Panc1 (cell line): ENCODE results near the gene SPTLC2. TPM values are rescaled to one million over a fixed set of nuclear protein-coding genes. Genes with fewer than 3 reads are reported as not detected.

ENCODE experiments used
- ATAC-seq: fragments of 200-7000 bp; cut with Tn5 transposase; 2 replicates; pipeline ENCODE4 v1.9.1; 2020; ENCODE audit warnings: mild to moderate bottlenecking, moderate library complexity
- BruUV-seq: library from RNA; stranded (reverse); fragments of 400-500 nt; replicated peaks from 2 replicates; lab custom pipeline; 2021; lab: Mats Ljungman, UMichigan
- CTCF ChIA-PET: fragments of 300-600 bp; sonication (Branson Sonifier 250); formaldehyde crosslinking; loops from one replicate; lab custom pipeline; 2022; ENCODE audit warnings: antibody characterized with exemption; lab: Charles Lee
- POLR2A ChIA-PET: fragments of 300-600 bp; sonication (Branson Sonifier 250); formaldehyde crosslinking; loops from one replicate; lab custom pipeline; 2022; ENCODE audit warnings: antibody characterized with exemption; lab: Charles Lee
- DNase-seq: peaks from one replicate; pipeline ENCODE4 v3.0.0-alpha.2; 2010; ENCODE audit warnings: low read depth, low spot score
- H3K27ac ChIP-seq: 2 replicates; pipeline ENCODE4 v1.5.1; 2011; ENCODE audit warnings: mild to moderate bottlenecking, low read length, inconsistent platforms
- H3K27me3 ChIP-seq: fragments of 200-500 bp; sonication (Bioruptor generic); 2 replicates; pipeline ENCODE4 v1.6.0; 2014; ENCODE audit warnings: low read length, inconsistent platforms; ENCODE audit not compliant: control insufficient read depth, insufficient read depth
- H3K36me3 ChIP-seq: fragments of 200-500 bp; sonication (Bioruptor generic); 2 replicates; pipeline ENCODE4 v1.5.1; 2014; ENCODE audit warnings: inconsistent platforms, mild to moderate bottlenecking, low read length, moderate library complexity; ENCODE audit not compliant: control insufficient read depth, insufficient read depth
- H3K4me1 ChIP-seq: 2 replicates; pipeline ENCODE4 v1.5.1; 2011; ENCODE audit warnings: inconsistent platforms, mild to moderate bottlenecking, low read length, moderate library complexity; ENCODE audit not compliant: control insufficient read depth, insufficient read depth
- H3K4me3 ChIP-seq, 2 experiments: 2 replicates each; pipeline ENCODE4 v1.5.1; 2011 to 2012; ENCODE audit warnings: low read depth in 2 of 2, low read length in 2 of 2, mild to moderate bottlenecking in 2 of 2, inconsistent platforms in 1 of 2, moderate library complexity in 1 of 2
- H3K9me3 ChIP-seq: fragments of 200-500 bp; sonication (Bioruptor generic); 2 replicates; pipeline ENCODE4 v1.5.1; 2014; ENCODE audit warnings: low read depth, mild to moderate bottlenecking, inconsistent platforms, low read length, moderate library complexity; ENCODE audit not compliant: control insufficient read depth, insufficient read depth
- CTCF ChIP-seq: fragments of 450-650 bp; IDR thresholded peaks from 2 replicates; pipeline ENCODE4 v1.5.1; 2017; ENCODE audit warnings: mild to moderate bottlenecking
- POLR2AphosphoS5 ChIP-seq: IDR thresholded peaks from 2 replicates; pipeline ENCODE4 v1.6.1; 2012; ENCODE audit warnings: mild to moderate bottlenecking, low read depth, low read length, moderate library complexity
- REST ChIP-seq, 2 experiments: IDR thresholded peaks; 2 replicates each; pipeline ENCODE4 v1.6.1; 2011 to 2012; ENCODE audit warnings: low read depth in 2 of 2, control low read depth in 1 of 2, low read length in 1 of 2, mild to moderate bottlenecking in 1 of 2, moderate library complexity in 1 of 2; ENCODE audit not compliant: insufficient read depth in 1 of 2
- SIN3A ChIP-seq: IDR thresholded peaks from 2 replicates; pipeline ENCODE4 v1.6.1; 2012; ENCODE audit warnings: low read depth, mild to moderate bottlenecking, low read length, moderate library complexity, borderline replicate concordance; ENCODE audit not compliant: insufficient read depth
- TCF7L2 ChIP-seq: IDR thresholded peaks from 2 replicates; pipeline ENCODE4 v1.6.1; 2011; ENCODE audit warnings: mild to moderate bottlenecking, low read depth, low read length, inconsistent platforms
- in situ Hi-C: cut with HindIII; loops from 2 replicates; pipeline ENCODE4 v1.10.0; 2016; ENCODE audit warnings: low sequenced_read_pairs, low pct_unique_long_range_greater_than_20kb
- intact Hi-C: fragments of 100-400 bp; cut with micrococcal nuclease; formaldehyde crosslinking; loops from one replicate; pipeline ENCODE4 v1.10.0; 2022; ENCODE audit not compliant: unreplicated experiment
- total RNA-seq: library from RNA; stranded (reverse); gene quantifications from one replicate; pipeline ENCODE4 v1.2.1, GENCODE V29; 2021; ENCODE audit not compliant: unreplicated experiment

SPTLC2 gene
- total RNA-seq, 1 experiment from 2014 or later, result 21.0 TPM

GRCh38 chr14:77620222-77620870 lies 3.9 kb upstream of the SPTLC2 start:
- Histone ChIP-seq H3K4me1 (no peaks in the 10 kb centered on the region), H3K27me3 (no peaks in the 10 kb centered on the region), H3K36me3 (peaks cover 8% of the 10 kb centered on the region; the same call in 1 of the 2 replicates), H3K9me3 (no peaks in the 10 kb centered on the region), H3K27ac (no peak overlapping the region), H3K4me3 (no peak overlapping the region)
- ChIA-PET POLR2A (no interaction called here), CTCF (no interaction called here)
- no peak for TF ChIP-seq CTCF
- TF ChIP-seq REST (IDR thresholded peaks at IDR 0.05; ENCODE audit: insufficient read depth in 1 of 2, low read depth in 2 of 2, low read length in 1 of 2), result no peak
- TF ChIP-seq SIN3A, result no peak
- no peak for TF ChIP-seq POLR2AphosphoS5
- no peak for TF ChIP-seq TCF7L2
- no peak for DNase-seq
- intact Hi-C loops (no loop called here), in situ Hi-C loops (no loop called here)
- no TSS peak for BruUV-seq
- no peak for ATAC-seq

GRCh38 chr14:77618381-77618970 lies 2.0 kb upstream of the SPTLC2 start:
- H3K4me3 ChIP-seq, result no peak overlapping the region
- no peak overlapping the region for H3K27ac ChIP-seq
- no peak for ATAC-seq
- no peaks in the 10 kb centered on the region for H3K27me3 ChIP-seq
- no peaks in the 10 kb centered on the region for H3K9me3 ChIP-seq
- TF ChIP-seq CTCF, result no peak
- TF ChIP-seq POLR2AphosphoS5, result no peak
- no peak for TF ChIP-seq REST (IDR thresholded peaks at IDR 0.05; ENCODE audit: insufficient read depth in 1 of 2, low read depth in 2 of 2, low read length in 1 of 2)
- no peak for TF ChIP-seq TCF7L2
- no peak for TF ChIP-seq SIN3A
- peaks cover 5% of the 10 kb centered on the region for H3K4me1 ChIP-seq
- BruUV-seq, result no TSS peak
- DNase-seq, result no peak
- POLR2A ChIA-PET, result no interaction called here
- in situ Hi-C loops (no loop called here), intact Hi-C loops (no loop called here)
- CTCF ChIA-PET, result no interaction called here
- peaks cover 8% of the 10 kb centered on the region; the same call in 1 of the 2 replicates for H3K36me3 ChIP-seq
